ENCODE results near the gene JAM2.
"Not testable (repeated sequence)": the region's sequence is repeated elsewhere in the genome, so short reads cannot be mapped to it uniquely, and the experiment has no call there.

Gene JAM2

GRCh38 chr21:25714066-25714465 is 75.0 kb downstream of the JAM2 start:
- not testable (repeated sequence) for DNase-seq (ENCODE audit: low read depth in 4 of 4, low spot score in 1 of 4)

DNA sequence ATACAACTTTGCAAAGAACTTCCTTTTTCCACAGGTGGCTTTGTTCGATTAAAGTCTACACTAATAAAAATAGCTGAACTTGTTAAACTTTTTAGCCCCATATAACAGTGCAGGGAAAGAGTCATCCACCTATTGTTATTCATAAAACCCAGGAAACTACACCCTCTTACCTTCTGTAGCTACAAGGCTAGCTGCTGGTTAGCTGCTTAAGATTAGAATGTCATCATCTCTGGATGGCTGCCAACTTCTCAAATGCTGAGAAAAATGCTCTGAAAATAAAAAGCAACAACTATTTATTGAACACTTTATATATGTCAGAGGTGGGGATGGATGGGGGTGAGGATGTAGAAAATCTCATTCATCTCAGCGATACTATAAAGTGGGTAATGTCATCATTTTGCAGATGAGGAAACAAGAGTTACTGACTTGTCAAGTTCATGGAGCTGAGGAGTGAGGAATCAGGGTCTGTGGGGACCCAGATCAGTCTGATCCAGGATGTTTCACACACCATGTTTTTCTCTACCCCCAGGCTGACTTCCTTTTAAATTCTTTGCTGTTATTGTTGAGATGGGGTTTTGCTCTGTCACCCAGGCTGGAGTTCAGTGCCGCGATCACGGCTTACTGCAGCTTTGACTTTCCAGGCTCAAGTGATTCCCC is 78.6 kb downstream of the JAM2 start:
- DNase-seq (ENCODE audit: low read depth in 4 of 4, low spot score in 1 of 4) = no peak

DNA sequence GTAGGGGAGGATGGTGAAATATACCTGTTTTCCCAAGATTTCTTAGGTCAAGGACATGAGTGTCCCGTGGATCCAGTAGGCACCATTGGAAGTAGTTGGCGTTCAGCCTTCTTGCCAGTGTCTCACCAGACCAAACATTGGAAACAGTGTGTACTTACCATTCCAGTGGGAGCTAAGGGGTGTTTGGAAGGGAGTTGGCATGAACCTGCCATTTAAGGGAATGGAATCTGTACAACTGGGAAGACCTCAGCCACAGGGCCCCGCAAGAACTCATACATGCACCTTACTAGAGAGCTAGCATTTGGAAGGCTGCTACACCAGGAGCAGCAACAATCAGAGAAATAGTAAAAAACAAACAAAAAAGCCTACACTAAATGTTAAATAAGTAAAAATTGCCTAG is 82.9 kb downstream of the JAM2 start:
- DNase-seq (ENCODE audit: low read depth in 4 of 4, low spot score in 1 of 4) = no peak

GRCh38 chr21:25722631-25723030 is 83.6 kb downstream of the JAM2 start:
- DNase-seq (ENCODE audit: low read depth in 4 of 4, low spot score in 1 of 4) = no peak

DNA sequence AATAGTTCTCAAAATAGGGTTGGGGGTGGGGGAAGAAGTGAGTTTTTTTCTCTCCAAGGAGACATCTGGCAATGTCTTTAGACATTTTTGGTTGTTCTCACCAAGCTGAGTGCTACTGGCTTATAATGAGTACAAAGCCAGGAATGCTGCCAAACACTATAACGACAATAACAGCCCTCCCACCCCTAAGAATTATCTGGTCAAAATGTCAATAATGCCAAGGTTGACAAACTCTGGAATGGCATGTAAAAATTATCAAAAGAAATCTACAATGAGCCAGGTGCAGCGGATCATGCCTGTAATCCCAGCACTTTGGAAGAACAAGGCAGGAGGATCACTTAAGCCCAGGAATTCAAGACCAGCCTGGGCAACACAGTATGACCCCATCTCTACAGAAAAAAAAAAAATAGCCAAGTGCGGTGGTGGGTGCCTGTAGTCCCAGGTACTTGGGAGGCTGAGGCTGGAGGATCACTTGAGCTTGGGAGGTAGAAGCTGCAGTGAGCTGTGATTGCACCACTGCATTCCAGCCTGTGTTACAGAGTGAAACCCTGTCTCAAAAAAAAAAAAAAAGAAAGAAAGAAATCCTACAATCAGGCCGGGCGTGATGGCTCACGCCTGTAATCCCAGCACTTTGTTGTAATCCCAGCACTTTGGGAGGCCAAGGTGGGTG is 93.2 kb downstream of the JAM2 start:
- no peak for DNase-seq (ENCODE audit: low read depth in 4 of 4, low spot score in 1 of 4)

DNA sequence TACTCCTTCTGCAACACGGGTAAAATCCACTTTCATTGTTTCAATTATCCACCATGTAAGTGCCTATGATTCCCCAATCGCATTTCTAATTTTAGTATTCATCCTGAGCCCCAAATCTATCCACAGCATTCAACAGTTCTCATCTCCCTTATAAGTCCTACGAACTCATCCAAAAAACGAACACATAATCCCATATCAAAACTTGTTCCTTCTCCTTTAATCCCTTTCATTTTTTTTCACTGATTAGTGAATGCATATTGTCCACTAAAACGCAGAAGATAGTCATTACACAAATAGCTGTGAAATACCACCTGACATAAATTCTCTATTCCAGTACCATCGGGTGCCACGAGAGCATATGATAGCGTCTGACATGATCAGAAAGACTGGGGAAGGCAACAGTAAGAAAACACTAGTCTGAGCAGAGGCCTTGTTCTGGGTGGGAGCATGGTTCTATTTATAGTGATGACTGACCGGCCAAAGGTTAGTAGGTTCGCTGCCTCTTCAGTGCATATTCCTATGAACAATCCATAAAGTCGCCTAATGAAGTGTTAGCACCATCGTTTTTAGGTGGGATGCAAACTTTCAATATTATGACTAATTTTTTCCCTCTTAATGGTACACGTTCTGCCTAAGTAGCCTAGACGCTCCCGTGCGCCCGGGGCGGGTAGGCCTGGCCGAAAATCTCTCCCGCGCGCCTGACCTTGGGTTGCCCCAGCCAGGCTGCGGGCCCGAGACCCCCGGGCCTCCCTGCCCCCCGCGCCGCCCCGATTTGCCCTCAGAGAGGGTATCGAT is 95.0 kb downstream of the JAM2 start:
- DNase-seq (ENCODE audit: low read depth in 4 of 4, low spot score in 1 of 4) = peak; percentile 2 to 25 (median 10)

DNA sequence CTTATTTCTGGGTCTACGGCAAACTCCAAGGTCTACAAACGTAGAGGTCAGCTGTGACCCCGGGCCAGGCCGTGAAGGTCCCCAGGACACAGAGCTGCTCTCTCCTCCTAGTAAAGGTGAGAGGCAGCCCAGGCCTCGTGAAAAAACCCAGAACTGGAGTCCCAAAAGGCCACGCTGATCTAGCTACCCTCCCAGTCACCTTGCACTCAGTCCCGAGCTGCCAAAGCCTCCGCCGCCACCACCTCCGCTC is 95.5 kb downstream of the JAM2 start:
- no peak for DNase-seq (ENCODE audit: low read depth in 4 of 4, low spot score in 1 of 4)

- DNase-seq (ENCODE audit: low read depth in 4 of 4, low spot score in 1 of 4) = peak; percentile 92 to 97 (median 96)
Observed at GRCh38 chr21:25734904-25735645, 96.0 kb downstream of the JAM2 start, which contains the start of the genes ATP5PF and GABPA. Gene ATP5PF (minus strand): TSS chr21:25734904. CDS start chr21:25729794, 5,110 bp downstream. Gene GABPA (plus strand): TSS chr21:25734972. CDS start chr21:25741599, 6,627 bp downstream.

- DNase-seq (ENCODE audit: low read depth in 4 of 4, low spot score in 1 of 4) = peak in 3 of 4 experiments; percentile 47 to 75 (median 66)
Observed at GRCh38 chr21:25735646-25736597, 96.9 kb downstream of the JAM2 start.

GRCh38 chr21:25737421-25737820 is 98.4 kb downstream of the JAM2 start:
- no peak for DNase-seq (ENCODE audit: low read depth in 4 of 4, low spot score in 1 of 4)

GRCh38 chr21:25742900-25743299 is 103.8 kb downstream of the JAM2 start:
- DNase-seq (ENCODE audit: low read depth in 4 of 4, low spot score in 1 of 4) = no peak

DNA sequence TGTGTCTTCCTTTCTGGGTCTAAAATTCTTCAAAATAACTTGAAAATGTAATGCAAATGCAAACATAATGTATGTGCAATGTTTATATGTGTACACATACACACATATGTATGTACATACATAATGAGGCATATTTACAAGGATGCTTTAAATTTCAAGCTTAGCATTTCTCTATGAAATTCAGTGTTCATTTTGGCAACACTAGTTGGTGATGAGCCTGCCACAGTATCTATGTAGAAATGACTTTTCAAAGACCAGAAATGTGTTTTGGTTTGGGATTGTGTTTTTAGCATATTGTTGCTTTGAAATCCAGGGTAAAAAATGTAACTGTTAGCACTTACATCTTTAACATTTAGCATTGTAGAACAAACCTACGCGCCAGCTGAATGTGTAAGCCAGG is 105.8 kb downstream of the JAM2 start:
- DNase-seq (ENCODE audit: low read depth in 4 of 4, low spot score in 1 of 4) = no peak

DNA sequence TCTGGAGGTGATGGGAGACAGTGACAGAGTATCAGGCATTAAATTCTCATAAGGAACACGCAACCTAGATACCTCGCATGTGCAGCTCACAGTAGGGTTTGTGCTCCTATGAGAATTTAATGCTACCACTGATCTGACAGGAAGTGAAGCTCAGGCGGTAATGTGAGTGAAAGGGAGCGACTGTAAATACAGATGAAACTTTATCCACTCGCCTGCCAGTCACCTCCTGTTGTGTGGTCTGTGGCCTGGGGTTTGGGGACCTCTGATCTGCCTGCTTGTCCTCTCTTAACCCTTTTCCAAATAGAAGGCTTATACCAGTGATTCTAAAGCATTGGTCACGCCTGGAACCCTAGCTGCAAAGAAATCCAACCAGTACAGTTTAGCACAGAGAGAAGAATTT is 111.0 kb downstream of the JAM2 start:
- DNase-seq (ENCODE audit: low read depth in 4 of 4, low spot score in 1 of 4) = no peak

DNA sequence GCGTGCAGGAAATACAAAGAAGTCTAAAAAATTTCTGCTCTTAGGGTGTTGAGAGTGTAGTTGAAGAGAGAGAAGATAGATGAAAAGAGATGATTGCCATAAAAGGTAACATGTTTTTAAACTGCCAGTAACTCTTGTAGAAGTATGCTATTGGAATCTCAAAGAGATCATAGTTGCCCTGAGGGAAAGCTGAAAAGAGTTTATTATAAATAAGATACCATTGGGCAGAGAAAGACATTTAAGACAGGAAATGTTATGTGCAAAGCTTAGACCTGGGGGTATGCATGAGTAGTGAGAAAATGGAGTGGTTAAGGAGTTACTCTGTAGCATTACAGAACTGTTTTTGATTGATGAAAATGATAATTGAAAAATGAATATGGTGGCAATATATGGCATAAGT is 113.4 kb downstream of the JAM2 start:
- DNase-seq (ENCODE audit: low read depth in 4 of 4, low spot score in 1 of 4) = no peak

- DNase-seq (ENCODE audit: low read depth in 4 of 4, low spot score in 1 of 4) = no peak
Observed at GRCh38 chr21:25756190-25756932, 117.3 kb downstream of the JAM2 start.

DNA sequence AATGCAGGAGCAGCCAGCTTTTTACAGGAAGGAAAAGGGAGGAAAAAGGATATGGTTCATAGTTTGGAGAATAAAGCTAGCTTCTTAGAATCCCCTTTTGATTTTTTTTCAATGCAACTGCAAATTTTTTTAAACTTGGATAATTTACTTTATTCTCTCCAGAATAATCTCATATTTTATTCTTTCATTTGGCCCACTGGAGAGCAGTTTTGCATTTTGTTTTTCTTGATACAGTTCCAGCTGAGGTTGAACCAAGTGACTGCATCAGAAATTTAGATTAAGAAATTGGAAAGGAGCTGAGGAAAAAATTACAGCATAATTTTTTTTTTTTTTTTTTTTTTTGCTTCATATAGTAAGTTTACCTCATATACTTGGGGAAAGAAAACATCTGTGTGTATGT is 118.5 kb downstream of the JAM2 start:
- no peak for DNase-seq (ENCODE audit: low read depth in 4 of 4, low spot score in 1 of 4)

- DNase-seq (ENCODE audit: low read depth in 4 of 4, low spot score in 1 of 4) = no peak
Observed at GRCh38 chr21:25759573-25759972, 120.5 kb downstream of the JAM2 start.

GRCh38 chr21:25760061-25760460 is 121.0 kb downstream of the JAM2 start:
- DNase-seq (ENCODE audit: low read depth in 4 of 4, low spot score in 1 of 4) = no peak

GRCh38 chr21:25760677-25761076 is 121.6 kb downstream of the JAM2 start:
- DNase-seq (ENCODE audit: low read depth in 4 of 4, low spot score in 1 of 4) = no peak

- no peak for DNase-seq (ENCODE audit: low read depth in 4 of 4, low spot score in 1 of 4)
Observed at GRCh38 chr21:25764065-25764464, 125.0 kb downstream of the JAM2 start.

All from stimulated activated CD4-positive, alpha-beta T cell treated with anti-CD3 and anti-CD28 coated beads, Interleukin-1b, Interleukin-23, amount 100 ng/mL, for 24 hours (primary cell).